MV-4-11 (cell line): Measurements from ENCODE around the gene CCDC142.
"Not testable (repeated sequence)": the region's sequence is repeated elsewhere in the genome, so short reads cannot be mapped to it uniquely, and the experiment has no call there.

Source experiments
- DNase-seq: peaks from one replicate; lab custom pipeline; 2025; lab: John Stamatoyannopoulos, UW

Gene CCDC142

DNA sequence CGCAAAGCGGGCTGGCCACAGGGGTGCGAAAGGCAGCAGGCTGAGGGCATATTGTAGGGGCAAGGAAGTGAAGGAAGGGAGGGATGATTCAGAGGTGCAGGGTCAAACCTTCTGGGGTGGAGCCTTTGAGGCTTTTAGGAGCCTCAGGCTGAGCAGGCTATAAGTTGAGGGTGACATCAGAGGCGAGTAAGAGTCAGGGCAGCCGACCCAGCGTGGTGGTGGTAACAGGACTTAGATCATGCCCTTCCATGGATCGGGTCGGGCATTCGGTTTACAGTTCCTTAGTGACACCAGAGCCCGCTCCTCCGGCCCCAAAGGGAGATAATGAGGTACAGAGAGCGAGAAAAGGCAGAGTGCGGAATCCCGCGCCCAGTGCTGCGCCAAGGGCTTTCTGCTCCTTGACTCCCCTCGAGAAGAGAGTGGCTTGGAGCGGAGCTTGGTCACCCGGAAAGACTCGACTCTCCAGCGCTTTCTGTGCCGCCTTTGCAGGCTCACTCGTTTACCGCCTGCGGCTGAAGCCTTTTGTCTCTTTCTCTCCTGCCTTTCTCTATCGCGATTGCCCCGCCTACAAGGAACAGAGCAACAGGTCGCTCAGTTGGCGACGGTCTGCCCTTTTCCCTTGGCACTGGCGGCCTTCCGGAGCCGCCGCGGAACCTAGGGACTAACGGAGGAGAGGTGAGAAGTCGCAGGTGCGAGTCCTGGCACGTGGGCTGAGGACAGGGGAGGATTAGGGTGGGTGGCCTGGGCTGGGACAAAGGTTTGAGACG is 15.9 kb upstream of the CCDC142 start:
- DNase-seq: peak; percentile 54

- no peak for DNase-seq
Measured at GRCh38 chr2:74497777-74498499, 15.1 kb upstream of the CCDC142 start.

GRCh38 chr2:74496997-74497776 is 14.4 kb upstream of the CCDC142 start:
- no peak for DNase-seq

- no peak for DNase-seq
Measured at GRCh38 chr2:74495440-74495839, 12.6 kb upstream of the CCDC142 start.

- no peak for DNase-seq
Measured at GRCh38 chr2:74493546-74493945, 10.7 kb upstream of the CCDC142 start.

DNA sequence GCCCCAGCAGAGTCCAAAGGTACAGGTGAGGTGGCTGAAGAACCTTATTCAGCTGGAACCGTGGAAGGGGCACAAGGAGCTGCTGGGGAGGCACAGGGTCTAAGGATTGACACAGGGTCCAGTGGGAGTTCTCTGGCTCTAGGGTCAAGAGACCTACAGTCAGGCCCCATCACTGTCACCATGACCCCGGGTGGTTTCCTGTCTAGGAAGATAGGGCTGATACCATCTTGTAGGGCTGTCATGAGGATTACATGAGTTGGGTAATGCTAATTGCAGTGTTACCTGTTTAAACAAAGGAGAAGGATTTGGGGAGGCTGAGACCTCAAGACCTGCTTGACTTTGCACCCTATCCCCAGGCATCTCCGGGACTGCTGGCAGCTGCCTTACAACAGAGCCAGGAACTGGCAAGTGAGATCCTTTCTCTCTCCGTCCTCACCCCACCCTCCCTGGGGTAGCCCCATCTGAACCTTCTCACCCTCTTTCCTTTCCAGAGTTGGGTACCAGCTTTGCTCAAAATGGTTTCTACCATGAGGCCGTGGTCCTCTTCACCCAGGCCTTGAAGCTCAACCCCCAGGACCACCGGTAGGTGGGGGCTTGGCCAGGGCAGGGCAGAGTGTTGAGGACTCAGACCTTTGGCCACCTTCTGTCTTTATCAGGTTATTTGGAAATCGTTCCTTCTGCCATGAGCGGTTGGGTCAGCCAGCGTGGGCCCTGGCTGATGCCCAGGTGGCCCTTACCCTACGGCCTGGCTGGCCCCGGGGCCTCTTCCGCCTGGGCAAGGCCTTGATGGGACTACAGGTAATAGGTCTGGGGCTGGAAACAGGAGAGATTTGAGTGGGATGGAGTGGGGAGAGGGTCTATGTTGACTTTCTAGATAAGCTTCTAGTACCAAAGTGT is 9.1 kb upstream of the CCDC142 start:
- no peak for DNase-seq

GRCh38 chr2:74489906-74490305 is 7.1 kb upstream of the CCDC142 start:
- no peak for DNase-seq

DNA sequence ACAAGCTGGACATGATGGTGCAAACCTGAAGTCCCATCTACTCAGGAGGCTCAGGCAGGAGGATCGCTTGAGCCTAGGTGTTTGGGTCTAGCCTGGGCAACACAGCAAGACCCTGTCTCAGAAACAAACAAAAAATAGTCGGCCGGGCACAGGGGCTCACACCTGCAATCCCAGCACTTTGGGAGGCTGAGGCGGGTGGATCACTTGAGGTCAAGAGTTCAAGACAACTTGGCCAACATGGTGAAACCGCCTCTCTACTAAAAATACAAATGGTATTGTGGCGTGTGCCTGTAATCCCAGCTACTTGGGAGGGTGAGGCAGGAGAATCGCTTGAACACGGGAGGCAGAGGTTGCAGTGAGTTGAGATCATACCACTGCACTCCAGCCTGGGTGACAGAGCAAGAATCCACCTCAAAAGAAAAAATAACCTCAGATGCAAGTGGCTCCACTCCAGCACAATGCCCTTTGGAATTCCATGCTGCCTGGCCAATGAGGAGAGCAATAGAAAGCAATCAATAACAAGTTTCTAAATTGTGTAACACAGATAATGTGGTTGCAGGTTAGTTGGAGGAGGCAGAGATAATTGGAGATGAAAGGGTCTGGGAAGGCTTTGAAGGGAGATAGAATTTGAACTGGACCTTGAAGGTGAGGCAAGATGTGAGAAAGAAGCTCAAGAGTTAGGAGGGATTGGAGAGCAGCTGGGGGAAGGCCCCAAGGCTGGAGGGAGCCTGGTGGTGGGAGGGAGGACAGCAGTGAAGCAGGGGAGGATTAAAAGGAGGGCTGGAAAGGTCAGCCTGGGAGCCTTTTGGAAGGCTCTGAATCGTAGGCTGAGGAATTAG is 6.1 kb upstream of the CCDC142 start:
- no peak for DNase-seq

DNA sequence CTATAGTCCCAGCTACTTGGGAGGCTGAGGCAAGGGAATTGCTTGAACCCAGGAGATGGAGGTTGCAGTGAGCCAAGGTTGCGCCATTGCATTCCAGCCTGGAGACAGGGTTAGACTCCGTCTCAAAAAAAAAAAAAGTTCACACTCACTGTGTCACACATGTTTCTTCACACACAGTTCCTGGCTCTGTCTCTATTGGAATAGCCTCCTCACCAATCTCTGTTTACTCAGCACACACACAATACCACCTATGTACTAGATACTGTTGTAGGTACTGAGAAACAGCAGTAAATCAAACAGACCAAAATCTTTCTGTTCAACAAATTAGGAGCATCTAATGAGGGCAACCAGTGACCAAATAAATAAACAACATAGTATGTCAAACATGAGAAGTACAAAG is 3.3 kb upstream of the CCDC142 start:
- no peak for DNase-seq

DNA sequence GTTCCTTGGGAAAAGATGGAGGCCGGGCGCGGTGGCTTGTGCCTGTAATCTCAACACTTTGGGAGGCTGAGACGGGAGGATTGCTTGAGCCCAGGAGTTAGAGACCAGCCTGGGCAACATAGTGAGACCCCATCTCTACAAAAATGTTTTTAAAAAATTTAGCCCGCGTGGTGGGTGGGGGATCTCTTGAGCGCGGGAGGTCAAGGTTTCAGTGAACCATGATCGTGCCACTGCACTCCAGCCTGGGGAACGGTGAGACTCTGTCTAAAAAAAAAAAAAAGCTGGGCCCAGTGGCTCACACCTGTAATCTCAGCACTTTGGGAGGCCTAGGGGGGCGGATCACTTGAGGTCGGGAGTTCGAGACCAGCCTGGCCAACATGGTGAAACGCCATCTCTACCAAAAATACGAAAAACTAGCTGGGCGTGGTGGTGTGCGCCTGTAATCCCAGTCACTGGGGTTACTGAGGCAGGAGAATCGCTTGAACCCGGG is 922 bp upstream of the CCDC142 start:
- not testable (repeated sequence) for DNase-seq

- peak; percentile 47 for DNase-seq
Measured at GRCh38 chr2:74481961-74482800, 617 bp downstream of the CCDC142 start.

- DNase-seq: no peak
Measured at GRCh38 chr2:74481431-74481830, 1.4 kb downstream of the CCDC142 start.

DNA sequence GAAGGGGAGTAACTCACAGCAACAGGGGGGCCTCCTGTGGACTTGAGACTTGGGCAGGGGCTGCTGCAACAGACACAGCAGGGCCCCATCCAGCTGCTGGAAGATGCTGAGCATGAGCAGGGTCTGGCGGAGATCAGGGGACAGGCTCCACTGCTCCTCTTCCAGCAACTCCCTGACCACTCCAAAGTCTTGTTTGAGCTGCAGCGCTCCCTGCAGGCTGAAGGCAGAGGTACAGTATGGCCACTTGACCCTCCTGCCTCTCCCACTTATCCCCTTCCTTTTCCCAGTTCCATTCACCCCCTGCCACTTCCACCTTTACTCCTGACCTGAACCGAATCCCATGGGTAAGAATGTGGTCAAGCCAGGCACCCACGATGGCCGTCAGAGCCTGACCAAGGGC is 7.9 kb downstream of the CCDC142 start:
- DNase-seq: no peak

GRCh38 chr2:74474481-74474880 is 8.3 kb downstream of the CCDC142 start:
- no peak for DNase-seq

GRCh38 chr2:74472945-74473258 is 9.9 kb downstream of the CCDC142 start:
- no peak for DNase-seq

GRCh38 chr2:74472086-74472944 is 10.5 kb downstream of the CCDC142 start, which contains the start of gene MRPL53:
Gene MRPL53, minus strand, starts transcription at chr2:74472680. Its CDS starts 20 bp downstream, at chr2:74472660.
- DNase-seq: peak; percentile 96

DNA sequence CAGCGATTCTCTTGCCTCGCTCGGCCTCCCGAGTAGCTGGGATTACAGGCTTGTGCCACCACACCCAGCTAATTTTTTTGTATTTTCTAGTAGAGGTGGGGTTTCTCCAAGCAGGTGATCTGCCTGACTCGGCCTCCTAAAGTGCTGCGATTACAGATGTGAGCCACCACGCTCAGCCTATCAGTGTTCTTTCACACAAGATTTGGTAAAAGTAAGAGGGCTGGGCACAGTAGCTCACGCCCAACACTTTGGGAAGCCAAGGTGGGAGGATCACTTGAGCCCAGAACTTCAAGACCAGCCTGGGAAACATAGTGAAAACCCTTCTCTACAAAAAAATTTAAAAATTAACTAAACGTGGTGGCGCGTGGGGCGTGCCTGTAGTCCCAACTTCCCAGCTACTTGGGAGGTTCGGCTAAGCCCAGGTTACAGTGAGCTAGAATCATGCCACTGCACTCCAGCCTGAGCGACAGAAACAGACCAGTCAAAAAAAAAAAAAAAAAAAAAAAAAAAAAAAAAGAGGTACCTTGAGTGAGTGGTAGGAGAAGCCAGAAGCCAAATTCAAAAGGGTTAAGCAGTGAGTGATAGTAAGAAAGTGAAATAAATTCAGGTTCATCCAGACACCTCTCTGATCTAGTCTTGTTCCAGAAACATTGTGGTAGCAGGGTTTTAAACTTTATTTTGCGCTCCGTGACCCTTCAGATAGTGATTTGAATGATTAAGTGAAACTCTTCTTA is 11.3 kb downstream of the CCDC142 start:
- DNase-seq: no peak

DNA sequence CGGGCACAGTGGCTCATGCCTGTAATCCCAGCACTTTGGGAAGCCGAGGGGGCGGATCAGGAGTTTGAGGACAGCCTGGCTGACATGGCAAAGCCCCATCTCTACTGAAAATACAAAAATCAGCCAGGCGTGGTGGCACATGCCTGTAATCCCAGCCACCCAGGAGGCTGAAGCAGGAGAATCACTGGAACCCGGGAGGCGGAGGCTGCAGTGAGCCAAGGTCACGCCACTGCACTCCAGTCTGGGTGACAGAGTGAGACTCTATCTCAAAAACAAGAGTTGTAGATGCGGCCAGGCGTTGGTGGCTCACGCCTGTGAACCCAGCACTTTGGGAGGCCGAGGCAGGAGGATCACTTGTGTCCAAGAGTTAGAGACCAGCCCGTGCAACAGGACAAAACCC is 12.1 kb downstream of the CCDC142 start:
- not testable (repeated sequence) for DNase-seq
